Thyroid gland (tissue), 4 donors: ENCODE data around the gene DVL2. TPM values are rescaled to one million over a fixed set of nuclear protein-coding genes. Genes with fewer than 3 reads are reported as not detected.

Experiments used
- DNase-seq, 2 donors: peaks; one replicate each; pipeline ENCODE4 v3.0.0-alpha.2; 2019
- H3K27ac ChIP-seq, 3 donors: fragments of 200-600 bp; sonication (generic); 1 replicate in 2 of 3; 2 replicates in 1 of 3; pipeline ENCODE4 v1.5.1; 2016 to 2019; ENCODE audit warnings: mild to moderate bottlenecking in 1 of 3, moderate library complexity in 1 of 3
- H3K27me3 ChIP-seq: fragments of 200-600 bp; sonication (generic); one replicate; pipeline ENCODE4 v1.5.1; 2019
- H3K36me3 ChIP-seq, 2 donors: fragments of 200-600 bp; sonication (generic); one replicate each; pipeline ENCODE4 v1.5.1; 2016 to 2019
- H3K4me1 ChIP-seq, 2 donors: fragments of 200-600 bp; sonication (generic); one replicate each; pipeline ENCODE4 v1.5.1; 2017 to 2019
- H3K4me3 ChIP-seq, 3 donors: fragments of 200-600 bp; sonication (generic); replicated peaks in 1 of 3; 1 replicate in 2 of 3; 2 replicates in 1 of 3; pipeline ENCODE4 v1.5.1; 2016; ENCODE audit warnings: mild to moderate bottlenecking in 1 of 3
- H3K9me3 ChIP-seq: fragments of 200-600 bp; sonication (generic); one replicate; pipeline ENCODE4 v1.5.1; 2017
- CTCF ChIP-seq, 6 experiments: fragments of 200-600 bp in 3 of 6; fragments of 450-650 bp in 3 of 6; sonication (generic) in 3 of 6; IDR thresholded peaks; one replicate each; pipeline ENCODE4 v1.5.1; 2016 to 2019; ENCODE audit warnings: antibody characterized with exemption in 6 of 6, mild to moderate bottlenecking in 2 of 6, inconsistent platforms in 1 of 6, moderate library complexity in 1 of 6
- POLR2A ChIP-seq, 2 donors: fragments of 450-650 bp; IDR thresholded peaks; one replicate each; pipeline ENCODE4 v1.6.1; 2017; ENCODE audit warnings: antibody characterized with exemption in 2 of 2, mild to moderate bottlenecking in 2 of 2, moderate library complexity in 1 of 2
- WGBS, 2 donors: methylation state at CpG; one replicate each; pipeline ENCODE4 v1.1.5; 2017; 5-methylcytosine and 5-hydroxymethylcytosine counted together
- intact Hi-C: fragments of 100-400 bp; cut with DNase I; formaldehyde crosslinking; loops from one replicate; pipeline ENCODE4 v1.15.1; 2023
- total RNA-seq, 4 donors: library from RNA; depleted of rRNA; stranded (reverse); fragments of >200 nt; gene quantifications; one replicate each; pipeline ENCODE4 v1.2.3, GENCODE V29; 2016

The DVL2 gene
- total RNA-seq, 4 donors from 2014 or later: 45.3 to 68.6 (median 49.0) TPM

DNA sequence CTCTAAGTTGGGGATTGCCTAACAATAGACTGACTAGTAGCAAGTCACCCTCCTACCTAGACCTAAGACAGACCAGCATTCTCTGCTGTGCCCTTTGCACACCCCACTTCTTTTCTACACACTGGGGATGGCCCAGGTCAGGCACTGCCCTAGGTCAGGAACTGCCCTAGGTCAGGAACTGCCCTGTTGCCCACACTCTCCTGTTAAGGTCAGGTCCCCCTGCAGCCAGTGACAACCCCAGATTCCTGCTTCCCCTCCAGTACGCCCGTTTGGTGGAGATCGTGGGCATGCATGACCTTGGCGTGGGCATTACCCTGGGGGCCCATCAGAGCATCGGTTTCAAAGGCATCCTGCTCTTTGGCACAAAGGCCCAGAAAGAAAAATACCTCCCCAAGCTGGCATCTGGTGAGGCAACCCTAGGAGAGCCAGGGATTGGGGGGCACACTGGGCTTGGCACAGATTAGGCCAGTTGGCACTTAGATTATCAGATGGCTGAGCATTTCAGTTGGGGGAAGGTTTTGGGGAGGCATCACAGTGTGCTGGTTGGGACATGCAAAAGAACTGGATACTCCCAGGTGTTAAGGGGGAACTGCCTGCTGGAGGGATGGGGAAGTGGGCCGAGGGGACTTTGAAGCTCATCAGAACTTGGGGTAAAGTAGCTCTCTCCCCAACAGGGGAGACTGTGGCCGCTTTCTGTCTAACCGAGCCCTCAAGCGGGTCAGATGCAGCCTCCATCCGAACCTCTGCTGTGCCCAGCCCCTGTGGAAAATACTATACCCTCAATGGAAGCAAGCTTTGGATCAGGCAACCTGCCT lies 12.8 kb downstream of the DVL2 start:
- intact Hi-C loops: no loop called here
- Histone ChIP-seq H3K4me3 (peak overlapping the region in 1 of 3 donors; percentile 97), H3K9me3 (no peaks in the 10 kb centered on the region), H3K27me3 (no peaks in the 10 kb centered on the region), H3K4me1 (peaks cover 24 to 46% of the 10 kb centered on the region in 2 donors), H3K36me3 (peaks cover 49 to 52% of the 10 kb centered on the region in 2 donors), H3K27ac (peak overlapping the region in 2 of 3 donors; percentile 97 to 98)
- DNase-seq: no peak
- TF ChIP-seq POLR2A (IDR thresholded peaks at IDR 0.05): no peak
- no peak for TF ChIP-seq CTCF (IDR thresholded peaks at IDR 0.05)
- WGBS, 2 donors: 71 to 90% methylated on average over 6 to 9 of the region's 10 CpGs

- Histone ChIP-seq H3K27me3 (no peaks in the 10 kb centered on the region), H3K27ac (peak overlapping the region; percentile 10 to 98 (median 97)), H3K9me3 (no peaks in the 10 kb centered on the region), H3K36me3 (peaks cover 41 to 46% of the 10 kb centered on the region in 2 donors), H3K4me3 (peak overlapping the region; percentile 46 to 97 (median 90)), H3K4me1 (peaks cover 24 to 53% of the 10 kb centered on the region in 2 donors)
- intact Hi-C loops: no loop called here
- WGBS, 2 donors: 22 to 28% methylated on average over 10 to 11 of the region's 11 CpGs
- DNase-seq: peak; percentile 39 to 55
- TF ChIP-seq POLR2A (IDR thresholded peaks at IDR 0.05): no peak
- peak in 3 of 6 experiments; percentile 11 to 24 (median 19) for TF ChIP-seq CTCF (IDR thresholded peaks at IDR 0.05)
Measured at GRCh38 chr17:7220593-7221277, 13.6 kb downstream of the DVL2 start.

DNA sequence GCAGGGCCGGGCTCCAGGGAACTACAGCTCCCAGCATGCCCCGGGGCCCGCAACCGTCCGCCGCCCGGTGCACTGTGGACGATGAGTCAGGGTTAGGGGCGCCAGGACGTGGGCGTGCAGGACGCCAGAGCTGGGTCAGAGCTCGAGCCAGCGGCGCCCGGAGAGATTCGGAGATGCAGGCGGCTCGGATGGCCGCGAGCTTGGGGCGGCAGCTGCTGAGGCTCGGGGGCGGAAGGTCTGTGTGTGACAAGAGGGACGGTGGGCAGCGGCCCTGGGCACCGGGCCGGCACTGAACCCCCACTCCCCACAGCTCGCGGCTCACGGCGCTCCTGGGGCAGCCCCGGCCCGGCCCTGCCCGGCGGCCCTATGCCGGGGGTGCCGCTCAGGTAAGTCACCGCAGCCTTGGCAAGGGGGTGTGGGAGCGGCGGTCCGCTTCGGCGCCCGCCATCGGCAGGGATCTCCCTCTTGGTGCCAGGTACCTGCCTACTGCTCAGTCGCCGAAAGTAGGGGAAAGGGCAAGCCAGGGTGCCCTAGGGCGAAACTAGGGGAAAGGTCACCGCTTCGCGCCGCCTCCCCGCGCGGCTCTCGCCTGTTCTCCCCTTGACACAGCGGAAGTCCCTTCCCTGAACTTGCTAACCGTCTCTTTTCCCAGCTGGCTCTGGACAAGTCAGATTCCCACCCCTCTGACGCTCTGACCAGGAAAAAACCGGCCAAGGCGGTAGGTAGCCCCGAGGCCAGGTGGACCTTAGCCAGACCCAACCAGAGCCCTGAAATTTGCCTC lies 14.3 kb downstream of the DVL2 start, which contains the start of the genes ACADVL and DLG4:
Gene ACADVL, plus strand, starts transcription at position 127 of the 781 bp plus-strand sequence. Its CDS starts 47 bp downstream, at position 174.
Gene DLG4, minus strand, starts transcription at position 25 of the 781 bp plus-strand sequence.
- TF ChIP-seq CTCF (IDR thresholded peaks at IDR 0.05): no peak
- peak in 1 of 2 donors; percentile 90 for TF ChIP-seq POLR2A (IDR thresholded peaks at IDR 0.05)

GRCh38 chr17:7219229-7219811 lies 15.0 kb downstream of the DVL2 start:
- Histone ChIP-seq H3K9me3 (no peaks in the 10 kb centered on the region), H3K4me1 (peaks cover 33 to 67% of the 10 kb centered on the region in 2 donors), H3K36me3 (peaks cover 27 to 33% of the 10 kb centered on the region in 2 donors), H3K27me3 (no peaks in the 10 kb centered on the region), H3K27ac (peak overlapping the region; percentile 10 to 98 (median 97)), H3K4me3 (peak overlapping the region in 1 of 3 donors; percentile 97)
- peak in 1 of 6 experiments; percentile 3 for TF ChIP-seq CTCF (IDR thresholded peaks at IDR 0.05)
- TF ChIP-seq POLR2A (IDR thresholded peaks at IDR 0.05): no peak
- intact Hi-C loops: no loop called here
- no peak for DNase-seq
- WGBS, 2 donors: 19 to 21% methylated on average over 12 of the region's 12 CpGs

More for the DNA sequence above, 14.3 kb downstream of the DVL2 start, which contains the start of the genes ACADVL and DLG4:
- WGBS, 2 donors: 0 to 1% methylated on average over 13 to 43 of the region's 63 CpGs
- Histone ChIP-seq H3K4me3 (peak within 1 kb of the TSS; percentile 46 to 97 (median 90)), H3K9me3 (no peaks in the 10 kb centered on the region), H3K27me3 (no peaks in the 10 kb centered on the region), H3K4me1 (peaks cover 28 to 61% of the 10 kb centered on the region in 2 donors), H3K27ac (peak within 1 kb of the TSS; percentile 10 to 98 (median 97)), H3K36me3 (peaks cover 34 to 38% of the 10 kb centered on the region in 2 donors)
- DNase-seq: peak; percentile 90 to 92
- intact Hi-C loops: no loop called here
